Brain pericyte (primary cell): ENCODE data around the gene TSEN2.
"Not testable (repeated sequence)": the region's sequence is repeated elsewhere in the genome, so short reads cannot be mapped to it uniquely, and the experiment has no call there.

Experiments
- DNase-seq: peaks from one replicate; pipeline ENCODE4 v3.0.0-alpha.2; 2012; ENCODE audit warnings: low read depth, low spot score

Gene TSEN2

DNA sequence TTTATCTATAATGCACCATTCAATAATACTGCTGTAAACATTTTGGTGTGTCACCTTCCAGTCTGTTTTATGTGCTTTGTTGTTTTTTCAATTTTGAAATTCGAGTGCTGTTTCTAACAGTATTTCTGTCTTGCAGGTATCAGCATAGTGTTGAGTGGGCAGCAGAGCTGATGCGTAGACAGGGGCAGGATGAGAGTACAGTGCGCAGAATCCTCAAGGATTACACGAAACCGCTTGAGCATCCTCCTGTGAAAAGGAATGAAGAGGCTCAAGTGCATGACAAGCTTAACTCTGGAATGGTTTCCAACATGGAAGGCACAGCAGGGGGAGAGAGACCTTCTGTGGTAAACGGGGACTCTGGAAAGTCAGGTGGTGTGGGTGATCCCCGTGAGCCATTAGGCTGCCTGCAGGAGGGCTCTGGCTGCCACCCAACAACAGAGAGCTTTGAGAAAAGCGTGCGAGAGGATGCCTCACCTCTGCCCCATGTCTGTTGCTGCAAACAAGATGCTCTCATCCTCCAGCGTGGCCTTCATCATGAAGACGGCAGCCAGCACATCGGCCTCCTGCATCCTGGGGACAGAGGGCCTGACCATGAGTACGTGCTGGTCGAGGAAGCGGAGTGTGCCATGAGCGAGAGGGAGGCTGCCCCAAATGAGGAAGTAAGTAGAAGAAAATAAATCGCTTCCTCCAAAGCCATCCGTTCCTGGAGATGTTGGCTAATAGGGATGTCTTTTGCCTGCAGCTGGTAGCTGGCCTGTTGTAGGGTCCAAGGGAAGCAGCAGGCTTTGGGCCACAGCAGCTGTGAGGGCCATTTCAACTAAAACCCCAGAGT lies 19.1 kb downstream of the TSEN2 start:
- no peak for DNase-seq

DNA sequence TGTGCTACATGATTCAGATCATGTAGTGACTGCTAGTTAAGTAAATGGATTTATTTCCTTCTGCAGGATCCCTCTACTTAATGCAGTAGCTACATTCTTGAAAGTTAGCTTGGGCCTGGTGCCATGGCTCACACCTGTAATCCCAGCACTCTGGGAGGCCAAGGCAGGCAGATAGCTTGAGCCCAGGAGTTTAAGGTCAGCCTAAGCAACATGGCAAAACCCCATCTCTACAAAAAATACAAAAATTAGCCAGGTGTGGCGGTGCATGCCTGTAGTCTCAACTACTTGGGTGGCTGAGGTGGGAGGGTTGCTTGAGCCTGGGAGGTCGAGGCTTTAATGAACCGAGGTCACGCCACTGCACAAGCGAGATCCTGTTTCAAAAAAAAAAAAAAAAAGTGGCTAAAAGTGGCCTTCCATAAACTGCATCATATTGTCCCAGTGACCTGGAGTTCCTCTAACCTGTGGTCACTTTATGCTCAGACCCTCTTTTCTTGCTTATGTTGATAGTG lies 22.0 kb downstream of the TSEN2 start:
- no peak for DNase-seq

DNA sequence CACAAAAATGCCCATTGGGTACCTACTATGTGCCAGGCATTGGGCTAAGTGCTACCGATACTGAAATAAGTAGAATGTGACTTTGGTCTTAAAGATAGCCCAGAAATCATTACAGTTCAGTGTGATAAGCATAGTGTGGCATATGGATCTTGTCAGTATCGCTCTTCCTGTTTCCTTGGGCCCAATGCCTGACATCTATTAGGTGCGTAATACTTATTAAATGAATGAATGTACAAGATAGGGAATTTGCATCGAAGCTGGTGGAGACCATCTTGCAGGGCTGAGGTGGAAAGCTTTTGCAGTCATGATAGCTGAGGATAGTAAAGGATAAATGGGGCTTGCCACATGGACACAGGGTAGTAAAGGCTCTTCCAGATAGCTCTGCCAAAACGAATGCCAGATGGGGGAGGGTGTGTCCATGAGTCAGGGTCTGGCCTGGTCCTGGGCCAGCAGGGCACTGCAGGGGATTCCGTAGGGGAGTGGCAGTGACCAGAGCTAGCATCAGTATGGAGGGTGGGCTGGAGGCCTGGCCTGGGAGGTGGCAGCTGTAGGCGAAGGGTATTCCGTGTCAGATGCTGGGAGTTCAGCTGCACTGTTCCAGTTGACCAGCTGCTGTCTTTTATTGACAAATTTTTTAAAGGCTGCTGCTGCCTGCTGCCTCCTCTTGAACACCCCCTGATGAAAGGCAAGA lies 23.5 kb downstream of the TSEN2 start:
- peak; percentile 58 for DNase-seq

DNA sequence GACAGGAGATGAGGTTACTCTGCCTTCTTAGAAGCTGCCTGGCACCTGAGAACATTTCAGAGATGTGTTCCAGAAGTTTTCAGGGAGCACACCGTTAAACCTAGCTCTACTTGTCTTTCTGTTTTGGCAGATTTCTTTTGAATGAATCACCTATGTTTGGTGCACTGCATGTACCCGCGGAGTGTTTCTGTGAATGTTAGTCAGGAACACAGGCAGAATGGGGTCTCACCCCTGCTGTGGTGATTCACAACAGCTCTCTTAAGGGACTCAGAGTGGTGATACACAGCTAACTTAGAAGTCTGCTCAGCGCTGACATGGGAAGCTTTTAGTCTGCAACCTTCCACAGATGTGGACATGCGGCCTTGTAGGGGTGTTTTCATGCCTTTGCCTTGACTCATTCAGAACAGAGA lies 24.0 kb downstream of the TSEN2 start:
- peak; percentile 92 for DNase-seq

DNA sequence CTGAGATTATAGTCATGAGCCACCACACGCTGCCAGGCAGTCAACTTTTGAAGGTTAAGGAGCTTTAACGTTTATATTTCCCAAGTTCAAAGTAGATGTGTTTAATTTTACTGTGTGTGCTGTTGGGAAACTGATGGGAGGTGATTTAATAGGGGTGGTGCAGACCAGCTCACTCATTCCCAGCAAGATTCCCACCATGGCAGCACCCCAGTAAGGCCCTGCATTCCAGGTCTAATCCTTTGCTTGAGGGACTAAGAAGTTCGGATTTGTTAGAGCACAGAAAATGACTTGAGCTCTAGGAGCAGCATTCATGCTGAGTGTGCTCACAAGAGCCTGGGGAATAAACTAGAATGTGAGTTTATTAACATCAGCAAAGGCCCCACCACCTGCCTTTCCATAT lies 25.2 kb downstream of the TSEN2 start:
- DNase-seq: no peak

DNA sequence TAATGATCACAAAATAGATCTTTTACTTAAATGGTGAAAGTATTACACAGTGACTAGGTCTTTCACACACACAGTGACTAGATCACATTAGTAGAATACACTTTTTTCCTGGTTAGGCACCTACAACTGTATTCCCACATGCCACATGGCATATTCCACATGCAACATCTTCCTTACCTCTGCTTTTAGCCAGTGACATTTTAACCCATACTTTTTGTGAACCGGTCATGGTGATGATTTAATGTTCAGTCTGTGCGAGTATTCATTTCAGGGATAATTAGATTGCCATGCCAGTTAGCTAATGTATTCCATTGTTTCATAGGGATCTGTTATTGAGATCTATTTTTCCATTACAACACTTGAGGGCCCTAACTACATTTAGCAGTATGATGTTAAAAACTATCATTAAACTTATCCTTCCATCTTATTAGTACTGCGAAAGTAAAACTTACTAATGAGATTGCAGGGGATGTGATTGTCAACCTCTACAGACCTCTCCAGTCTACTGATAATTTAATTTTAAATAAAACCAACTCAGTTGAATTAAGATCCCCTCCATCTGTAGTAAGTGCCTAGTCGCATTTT lies 28.3 kb downstream of the TSEN2 start:
- no peak for DNase-seq

DNA sequence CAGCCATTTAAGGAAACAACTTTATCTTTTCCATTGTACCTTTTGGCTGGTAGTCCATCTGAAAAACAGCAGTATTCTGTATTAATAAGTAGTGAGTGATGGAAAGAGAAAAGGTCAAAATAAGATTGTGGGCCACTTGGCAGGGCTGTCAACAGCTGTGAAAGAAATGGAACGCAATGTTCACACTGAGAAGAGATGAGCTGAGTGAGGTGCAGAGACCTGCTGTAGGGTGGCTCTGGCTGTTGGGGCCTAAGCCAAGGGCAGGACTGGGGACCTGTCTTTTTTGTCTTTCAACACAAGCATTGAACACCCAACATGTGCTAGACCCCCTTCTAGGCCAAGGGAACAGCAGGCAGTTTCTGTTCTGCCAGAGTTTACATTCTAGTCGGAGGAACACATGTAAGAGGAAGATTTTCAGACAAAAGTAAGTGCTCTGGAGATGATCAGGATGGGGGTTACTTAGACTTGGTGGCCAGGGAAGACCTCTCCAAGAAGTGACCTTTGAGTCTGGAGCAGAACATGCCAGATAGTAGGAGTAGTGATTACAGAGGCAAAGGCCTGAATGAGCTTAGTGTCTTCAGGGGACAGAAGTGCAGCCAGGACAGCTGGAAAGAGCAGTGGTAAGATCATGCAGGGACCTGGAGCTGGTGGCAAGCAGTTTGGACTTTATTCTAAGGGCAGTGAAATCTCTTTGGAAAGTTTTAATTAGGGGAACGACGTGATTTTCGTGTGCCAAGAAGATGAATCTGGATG lies 29.6 kb downstream of the TSEN2 start:
- DNase-seq: no peak

DNA sequence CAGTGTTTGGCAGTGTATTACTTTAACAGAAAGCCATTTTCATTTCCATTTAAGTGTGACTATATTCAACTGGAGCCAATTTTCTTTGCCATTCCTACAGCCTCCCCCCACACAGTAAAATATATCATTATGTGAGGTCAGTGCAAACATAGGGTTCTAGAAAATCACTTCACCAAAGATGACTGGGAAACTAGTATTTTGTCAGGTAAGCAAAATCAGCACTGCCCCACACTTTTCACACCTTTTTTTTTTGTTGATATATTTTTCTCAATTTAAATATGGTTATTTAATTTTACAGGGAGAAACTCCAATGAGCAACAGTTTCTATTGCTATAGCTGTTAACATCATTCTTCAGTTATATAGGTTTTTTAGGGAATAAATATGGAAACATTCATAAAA lies 31.4 kb downstream of the TSEN2 start:
- DNase-seq: no peak

DNA sequence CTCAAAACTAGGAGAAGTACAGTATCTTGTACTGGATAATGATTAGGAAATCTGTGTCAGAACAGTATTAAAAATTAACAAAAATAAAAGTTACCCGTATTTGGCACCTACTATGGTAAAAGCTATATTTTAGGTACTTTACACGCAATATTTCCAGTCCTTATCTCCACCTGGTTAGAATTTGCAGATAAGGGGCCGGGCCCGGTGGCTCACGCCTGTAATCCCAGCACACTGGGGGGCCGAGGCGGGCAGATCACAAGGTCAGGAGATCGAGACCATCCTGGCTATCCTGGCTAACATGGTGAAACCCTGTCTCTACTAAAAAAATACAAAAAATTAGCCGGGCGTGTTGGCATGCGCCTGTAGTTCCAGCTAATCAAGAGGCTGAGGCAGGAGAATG lies 32.6 kb downstream of the TSEN2 start:
- no peak for DNase-seq

DNA sequence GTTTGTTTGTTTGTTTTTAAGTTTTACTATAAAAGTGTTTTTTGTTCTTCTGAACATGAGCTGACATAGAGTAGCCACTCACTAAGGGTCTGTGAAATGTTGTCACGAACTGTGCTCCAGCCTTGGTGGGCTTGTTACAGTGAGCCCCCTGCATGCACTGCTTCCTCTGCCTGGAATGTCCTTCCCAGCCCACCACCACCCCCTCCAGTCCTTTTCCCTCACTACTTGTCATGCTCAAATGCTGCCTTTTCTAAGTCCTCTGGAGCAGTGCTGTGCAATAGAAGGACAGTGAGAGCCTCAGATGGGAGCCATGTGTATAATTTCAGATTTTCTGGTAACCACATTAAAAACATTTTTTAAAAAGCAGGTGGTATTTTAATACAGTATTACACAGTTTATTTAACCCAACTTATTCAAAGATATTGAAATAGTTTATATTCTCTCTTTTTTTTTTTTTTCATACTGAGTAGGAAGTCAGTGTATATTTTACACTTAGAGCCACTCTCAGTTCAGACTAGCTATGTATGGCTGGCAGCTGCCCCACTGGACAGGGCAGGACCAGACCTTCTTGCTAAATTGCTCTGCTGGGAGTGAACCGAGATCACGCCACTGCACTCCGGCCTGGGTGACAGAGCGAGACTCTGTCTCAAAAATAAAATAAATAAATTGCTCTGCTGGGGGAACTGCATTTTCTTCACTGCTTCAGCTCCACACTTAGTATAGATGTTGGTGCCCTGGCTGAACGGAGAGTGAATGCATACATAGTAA lies 34.2 kb downstream of the TSEN2 start:
- no peak for DNase-seq

DNA sequence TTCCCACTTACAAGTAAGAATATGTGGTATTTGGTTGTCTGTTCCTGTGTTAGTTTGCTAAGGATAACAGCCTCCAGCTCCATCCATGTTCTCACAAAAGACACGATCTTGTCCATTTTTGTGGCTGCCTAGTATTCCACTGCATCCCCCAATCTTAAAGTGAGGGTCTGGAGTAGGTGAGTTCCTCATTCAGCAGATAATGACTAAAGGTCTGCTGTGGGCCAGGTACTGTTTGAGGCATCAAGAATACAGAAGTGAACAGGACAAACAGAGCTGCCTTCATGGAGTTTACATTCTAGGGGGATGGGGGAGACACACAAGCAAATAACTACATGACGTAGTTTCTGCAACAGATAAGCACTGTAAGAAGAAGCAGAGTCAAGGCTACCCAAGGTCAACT lies 36.7 kb downstream of the TSEN2 start:
- DNase-seq: no peak

DNA sequence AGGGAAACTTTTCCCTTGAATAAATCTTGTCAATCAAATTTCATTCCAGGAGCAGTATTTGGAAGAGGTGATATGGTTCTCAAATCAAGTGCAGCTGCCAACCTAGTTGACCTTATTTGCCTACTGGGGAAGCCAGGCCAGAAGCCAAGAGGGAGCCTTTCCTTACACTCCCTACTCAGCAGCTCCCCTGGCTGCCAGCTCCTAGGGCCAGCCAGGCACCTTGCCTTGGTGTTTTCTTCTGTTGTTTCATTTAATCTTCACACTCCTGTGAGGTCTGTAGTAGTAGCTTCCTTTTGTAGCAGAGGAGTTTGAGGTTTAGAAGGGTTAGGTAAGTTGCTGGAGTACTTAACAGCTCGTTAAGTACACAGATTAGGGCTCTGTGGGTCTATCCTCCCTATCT lies 38.4 kb downstream of the TSEN2 start:
- DNase-seq: no peak

DNA sequence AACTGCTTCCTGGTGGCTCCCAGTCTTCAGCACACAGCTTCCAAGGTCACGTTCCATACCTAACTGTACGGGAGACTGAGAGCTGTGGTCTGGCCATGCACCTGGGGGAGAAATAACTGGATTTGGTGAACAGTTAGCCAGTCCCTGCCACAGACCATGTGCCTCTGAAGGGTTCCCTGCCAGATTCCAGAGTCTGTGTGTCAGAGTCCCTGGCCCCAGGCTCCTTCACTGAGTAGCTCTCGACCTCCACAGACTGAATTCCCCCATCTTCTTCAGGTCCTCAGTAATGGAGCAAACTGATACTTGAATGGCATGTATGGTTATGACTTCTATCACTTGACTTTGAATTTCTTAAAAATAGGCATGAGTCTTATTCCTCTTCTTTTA lies 43.5 kb downstream of the TSEN2 start:
- DNase-seq: no peak

DNA sequence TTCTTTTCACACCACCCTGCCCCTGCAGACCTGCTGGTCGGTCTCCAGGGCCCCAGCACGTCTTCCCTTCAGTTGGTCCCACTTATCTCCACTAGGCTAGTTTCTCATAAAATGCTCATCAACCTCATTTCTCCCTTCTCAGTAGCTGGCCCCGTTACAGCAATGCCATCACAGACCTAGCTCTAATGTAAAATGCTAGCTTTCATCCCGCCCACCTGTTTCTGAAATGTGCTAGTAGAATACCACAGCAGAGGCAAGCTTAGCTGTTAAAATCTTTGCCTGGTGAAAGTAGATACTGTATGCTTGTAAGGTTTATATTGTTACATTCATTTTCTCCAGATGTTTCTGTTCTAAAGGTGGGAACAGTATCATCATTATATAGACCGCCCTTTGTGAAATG lies 47.9 kb downstream of the TSEN2 start:
- no peak for DNase-seq

DNA sequence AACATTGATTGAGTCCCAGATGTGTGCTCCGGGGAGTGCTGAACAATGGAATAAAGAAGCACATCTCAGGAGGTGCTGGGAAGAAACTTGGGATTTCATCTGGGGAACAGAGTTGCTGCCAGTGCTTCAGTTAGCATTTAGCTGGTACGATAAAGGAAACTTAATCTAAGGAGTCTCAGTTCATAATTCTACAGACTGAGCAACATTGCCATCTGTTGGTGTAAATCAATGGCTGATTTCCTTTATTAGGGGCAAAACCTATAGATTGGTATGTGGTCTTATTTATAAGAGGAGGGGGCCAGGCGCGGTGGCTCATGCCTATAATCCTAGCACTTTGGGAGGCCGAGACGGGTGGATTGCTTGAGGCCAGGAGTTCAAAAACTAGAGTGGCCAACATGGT lies 52.1 kb downstream of the TSEN2 start:
- DNase-seq: no peak

DNA sequence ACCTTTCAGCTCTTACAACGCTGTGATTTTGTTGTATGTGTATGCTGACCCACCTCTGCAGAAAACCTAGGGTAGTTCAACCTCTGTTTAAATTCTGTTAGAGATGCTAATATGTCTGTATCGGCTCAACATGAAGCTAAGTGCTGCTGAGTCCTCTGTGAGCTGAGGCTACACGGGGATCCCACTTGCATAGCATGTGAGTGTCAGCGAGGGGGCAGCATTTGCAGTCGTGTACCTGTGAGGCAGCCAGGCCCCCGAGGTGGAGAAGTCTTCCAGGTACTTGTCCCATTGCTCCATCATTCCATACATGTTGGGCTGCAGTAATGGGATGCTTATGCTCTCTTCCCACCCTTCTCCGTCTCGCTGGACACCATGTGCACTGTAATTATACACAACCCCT lies 57.3 kb downstream of the TSEN2 start:
- no peak for DNase-seq

DNA sequence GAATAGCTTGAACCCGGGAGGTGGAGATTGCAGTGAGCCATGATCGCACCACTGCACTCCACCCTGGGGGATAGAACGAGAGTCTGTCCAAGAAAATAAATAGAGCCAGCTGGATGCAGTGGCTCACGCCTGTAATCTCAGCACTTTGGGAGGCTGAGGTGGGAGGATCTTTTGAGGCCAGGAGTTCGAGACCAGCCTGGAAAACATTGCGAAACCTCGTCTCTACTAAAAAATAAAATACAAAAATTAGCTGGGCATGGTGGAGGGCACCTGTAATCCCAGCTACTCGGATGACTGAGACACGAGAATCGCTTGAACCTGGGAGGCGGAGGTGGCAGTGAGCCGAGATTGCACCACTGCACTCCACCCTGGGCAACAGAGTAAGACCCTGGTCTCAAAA lies 59.2 kb downstream of the TSEN2 start:
- DNase-seq: not testable (repeated sequence)

DNA sequence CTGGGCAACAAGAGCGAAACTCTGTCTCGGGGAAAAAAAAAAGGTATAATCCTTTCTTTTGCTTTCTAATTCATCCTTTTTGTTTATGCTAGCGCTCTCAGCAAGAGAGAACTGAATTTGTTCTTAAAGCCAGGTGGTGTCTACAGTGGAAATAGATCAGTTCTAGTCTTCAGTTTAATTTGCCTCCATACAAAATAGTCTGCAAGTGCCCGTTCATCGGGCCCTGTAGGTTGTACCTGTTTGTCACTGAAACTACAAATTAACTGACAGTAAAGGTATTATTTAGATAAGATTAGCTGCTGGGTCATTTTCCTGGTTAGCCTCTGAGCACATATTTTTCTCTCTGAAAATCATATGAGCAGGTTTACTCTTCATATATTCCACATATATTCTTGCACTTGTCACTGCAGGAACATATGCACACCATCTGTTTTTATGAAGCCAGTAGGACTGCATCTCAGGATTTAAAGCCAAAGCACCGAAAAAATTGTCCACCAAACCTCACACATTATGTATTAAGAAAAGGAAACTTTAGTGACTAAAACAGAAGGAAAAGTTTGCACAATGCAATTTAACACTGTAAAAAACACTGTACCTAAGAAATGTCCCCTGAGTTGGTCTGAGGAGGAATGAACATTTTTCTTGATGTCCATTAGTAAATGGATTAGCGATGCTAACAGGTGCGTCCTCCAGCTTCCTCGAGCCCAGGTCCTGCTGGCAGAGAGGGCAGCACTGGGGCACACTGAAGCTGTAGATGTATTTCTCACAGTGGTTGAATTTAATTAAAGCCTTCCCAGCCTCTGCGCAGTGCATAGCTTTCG lies 60.6 kb downstream of the TSEN2 start:
- DNase-seq: no peak

DNA sequence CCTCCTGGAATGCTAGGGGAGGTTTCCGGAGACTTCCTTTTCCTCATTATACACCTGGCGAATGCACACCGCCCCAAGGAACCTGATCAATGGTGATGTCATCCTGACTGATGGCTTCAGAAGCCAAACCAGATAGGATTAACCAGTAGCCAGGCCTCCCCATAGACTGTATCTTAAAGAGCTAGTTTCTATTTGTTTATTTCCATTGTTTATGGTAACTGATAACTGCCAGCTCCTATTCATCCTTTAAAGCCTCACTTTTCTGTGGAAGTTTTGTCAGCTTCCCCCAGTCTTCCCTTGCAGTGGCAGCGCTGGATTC lies 61.2 kb downstream of the TSEN2 start, which contains the start of gene MKRN2OS:
Gene MKRN2OS, minus strand, starts transcription at position 27 of the 319 bp plus-strand sequence. CDS start 35 bp downstream, outside the sequence.
- no peak for DNase-seq

DNA sequence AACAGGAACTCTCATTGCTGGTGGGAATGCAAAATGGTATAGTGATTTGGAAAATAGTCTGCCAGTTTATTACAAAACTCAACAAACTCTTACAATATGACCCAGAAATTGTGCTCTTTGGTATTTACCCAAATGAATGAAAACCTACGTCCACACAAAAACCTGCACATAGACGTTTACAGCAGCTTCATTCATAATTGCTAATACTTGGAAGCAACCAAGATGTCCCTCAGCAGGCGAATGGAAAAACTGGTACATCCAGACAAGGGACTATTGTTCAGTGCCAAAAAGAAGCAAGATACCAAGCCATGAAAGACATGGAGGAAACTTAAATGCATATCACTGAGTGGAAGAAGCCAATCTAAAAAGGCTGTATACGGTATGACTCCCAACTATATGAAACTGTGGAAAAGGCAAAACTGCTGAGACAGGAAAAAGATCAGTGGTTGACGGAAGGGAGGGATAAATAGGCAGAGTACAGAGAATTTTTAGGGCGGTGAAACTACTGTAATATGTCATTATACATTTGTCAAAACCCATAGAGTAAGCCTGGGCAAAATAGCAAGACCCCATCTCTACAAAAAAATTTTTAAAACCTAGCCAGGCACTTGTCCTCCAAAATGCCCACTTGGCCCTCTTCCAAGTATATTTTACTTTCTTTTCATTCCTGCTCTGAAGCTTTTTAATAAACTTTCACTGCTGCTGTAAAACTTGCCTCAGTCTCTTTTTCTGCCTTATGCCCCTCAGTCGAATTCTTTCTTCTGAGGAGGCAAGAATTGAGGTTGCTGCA lies 65.9 kb downstream of the TSEN2 start:
- DNase-seq: no peak
